ENCODE measurements around the gene MPZL3. TPM values are rescaled to one million over a fixed set of nuclear protein-coding genes. Genes with fewer than 3 reads are reported as not detected.
A peak's percentile ranks its signal among the peaks of the same experiment; 100 is the strongest.

Gene MPZL3
- total and polyA plus RNA-seq, 2 donors from 2014 or later: 1.7 to 10.0 TPM

GRCh38 chr11:118295199-118295598, 43.0 kb upstream of the MPZL3 start:
- no peak overlapping the region for H3K9ac ChIP-seq (ENCODE audit: low read length in 3 of 3)
- intact Hi-C loops (cut with DNase I): no loop called here
- FAIRE-seq: no peak
- TF ChIP-seq CTCF (IDR thresholded peaks at IDR 0.05; ENCODE audit: borderline replicate concordance, extremely low read depth, insufficient read depth): no peak
- H3K27ac ChIP-seq (ENCODE audit: low read depth in 2 of 2, low read length in 2 of 2): no peak overlapping the region
- no peaks in the 10 kb centered on the region for H3K4me1 ChIP-seq (ENCODE audit: control insufficient read depth in 2 of 3, insufficient read depth in 2 of 3, low read depth in 1 of 3, low read length in 3 of 3)
- DNase-seq: no peak
- no peaks in the 10 kb centered on the region for H3K27me3 ChIP-seq (ENCODE audit: control insufficient read depth, insufficient read depth, low read length)
- no peaks in the 10 kb centered on the region for H3K9me3 ChIP-seq (ENCODE audit: control insufficient read depth in 2 of 3, insufficient read depth in 1 of 3, low read length in 3 of 3)
- no peak overlapping the region for H3K4me3 ChIP-seq (ENCODE audit: low read length in 3 of 3)
- no peaks in the 10 kb centered on the region for H3K36me3 ChIP-seq (ENCODE audit: control insufficient read depth in 2 of 3, insufficient read depth in 3 of 3, low read length in 3 of 3)

- H3K27me3 ChIP-seq (ENCODE audit: control insufficient read depth, insufficient read depth, low read length): no peaks in the 10 kb centered on the region
- no peaks in the 10 kb centered on the region for H3K36me3 ChIP-seq (ENCODE audit: control insufficient read depth in 2 of 3, insufficient read depth in 3 of 3, low read length in 3 of 3)
- no peaks in the 10 kb centered on the region for H3K9me3 ChIP-seq (ENCODE audit: control insufficient read depth in 2 of 3, insufficient read depth in 1 of 3, low read length in 3 of 3)
- TF ChIP-seq CTCF (IDR thresholded peaks at IDR 0.05; ENCODE audit: borderline replicate concordance, extremely low read depth, insufficient read depth): no peak
- no peak overlapping the region for H3K9ac ChIP-seq (ENCODE audit: low read length in 3 of 3)
- FAIRE-seq (no peak), DNase-seq (no peak)
- intact Hi-C loops (cut with DNase I): no loop called here
- H3K4me1 ChIP-seq (ENCODE audit: control insufficient read depth in 2 of 3, insufficient read depth in 2 of 3, low read depth in 1 of 3, low read length in 3 of 3): no peaks in the 10 kb centered on the region
- no peak overlapping the region for H3K27ac ChIP-seq (ENCODE audit: low read depth in 2 of 2, low read length in 2 of 2)
- no peak overlapping the region for H3K4me3 ChIP-seq (ENCODE audit: low read length in 3 of 3)
These were observed 41.9 kb upstream of the MPZL3 start for GRCh38 chr11:118294053-118294452.

GRCh38 chr11:118291477-118292135, 39.4 kb upstream of the MPZL3 start:
- Histone ChIP-seq H3K27ac (ENCODE audit: low read depth in 2 of 2, low read length in 2 of 2) (no peak overlapping the region), H3K9me3 (ENCODE audit: control insufficient read depth in 2 of 3, insufficient read depth in 1 of 3, low read length in 3 of 3) (no peaks in the 10 kb centered on the region), H3K4me3 (ENCODE audit: low read length in 3 of 3) (no peak overlapping the region), H3K4me1 (ENCODE audit: control insufficient read depth in 2 of 3, insufficient read depth in 2 of 3, low read depth in 1 of 3, low read length in 3 of 3) (no peaks in the 10 kb centered on the region), H3K36me3 (ENCODE audit: control insufficient read depth in 2 of 3, insufficient read depth in 3 of 3, low read length in 3 of 3) (no peaks in the 10 kb centered on the region), H3K9ac (ENCODE audit: low read length in 3 of 3) (no peak overlapping the region), H3K27me3 (ENCODE audit: control insufficient read depth, insufficient read depth, low read length) (no peaks in the 10 kb centered on the region)
- no peak for TF ChIP-seq CTCF (IDR thresholded peaks at IDR 0.05; ENCODE audit: borderline replicate concordance, extremely low read depth, insufficient read depth)
- intact Hi-C loops (cut with DNase I): no loop called here
- FAIRE-seq (no peak), DNase-seq (no peak)

- intact Hi-C loops (cut with DNase I): no loop called here
- peak; percentile 49 for TF ChIP-seq CTCF (IDR thresholded peaks at IDR 0.05; ENCODE audit: borderline replicate concordance, extremely low read depth, insufficient read depth)
- no peaks in the 10 kb centered on the region for H3K9me3 ChIP-seq (ENCODE audit: control insufficient read depth in 2 of 3, insufficient read depth in 1 of 3, low read length in 3 of 3)
- no peak overlapping the region for H3K9ac ChIP-seq (ENCODE audit: low read length in 3 of 3)
- no peak overlapping the region for H3K27ac ChIP-seq (ENCODE audit: low read depth in 2 of 2, low read length in 2 of 2)
- no peak overlapping the region for H3K4me3 ChIP-seq (ENCODE audit: low read length in 3 of 3)
- no peak for FAIRE-seq
- no peaks in the 10 kb centered on the region for H3K27me3 ChIP-seq (ENCODE audit: control insufficient read depth, insufficient read depth, low read length)
- H3K4me1 ChIP-seq (ENCODE audit: control insufficient read depth in 2 of 3, insufficient read depth in 2 of 3, low read depth in 1 of 3, low read length in 3 of 3): no peaks in the 10 kb centered on the region
- peak in 1 of 5 donors; percentile 32 for DNase-seq
- no peaks in the 10 kb centered on the region for H3K36me3 ChIP-seq (ENCODE audit: control insufficient read depth in 2 of 3, insufficient read depth in 3 of 3, low read length in 3 of 3)
These were observed 38.8 kb upstream of the MPZL3 start for GRCh38 chr11:118290923-118291322.

Measured in kidney (tissue), 14 donors.